ENCODE measurements around the gene DNAJC19.

DNAJC19 gene

DNA sequence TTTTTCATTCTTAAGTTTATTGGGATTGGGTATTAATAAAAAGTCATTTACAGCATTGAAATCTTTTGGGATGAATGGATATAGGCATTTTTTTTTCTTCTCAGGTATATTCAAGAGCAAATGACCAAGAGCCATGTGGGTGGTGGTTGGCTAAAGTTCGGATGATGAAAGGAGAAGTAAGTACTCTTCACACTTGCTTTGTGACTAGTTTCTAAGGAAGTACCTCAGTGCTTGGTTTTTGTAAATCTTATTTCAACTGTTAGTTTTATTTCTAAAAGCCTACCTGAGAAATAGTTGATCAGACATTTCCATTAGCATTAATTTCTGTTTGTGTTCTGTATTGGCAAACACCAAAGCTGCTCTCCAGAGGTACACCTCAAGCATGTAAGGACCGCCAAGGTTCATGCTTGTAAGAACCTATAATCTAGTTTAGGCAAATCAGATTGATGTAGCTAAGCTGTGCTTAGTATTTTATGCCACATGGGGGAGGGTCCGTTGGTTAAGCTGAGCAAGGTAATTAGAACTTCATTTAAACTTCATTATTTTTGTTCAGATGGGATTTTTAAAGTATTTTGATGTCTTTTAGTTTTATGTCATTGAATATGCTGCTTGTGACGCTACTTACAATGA lies 41.7 kb downstream of the DNAJC19 start:
- peaks cover 73% of the 10 kb centered on the region for H3K36me3 Mint-ChIP-seq (ENCODE audit: low read depth)

DNA sequence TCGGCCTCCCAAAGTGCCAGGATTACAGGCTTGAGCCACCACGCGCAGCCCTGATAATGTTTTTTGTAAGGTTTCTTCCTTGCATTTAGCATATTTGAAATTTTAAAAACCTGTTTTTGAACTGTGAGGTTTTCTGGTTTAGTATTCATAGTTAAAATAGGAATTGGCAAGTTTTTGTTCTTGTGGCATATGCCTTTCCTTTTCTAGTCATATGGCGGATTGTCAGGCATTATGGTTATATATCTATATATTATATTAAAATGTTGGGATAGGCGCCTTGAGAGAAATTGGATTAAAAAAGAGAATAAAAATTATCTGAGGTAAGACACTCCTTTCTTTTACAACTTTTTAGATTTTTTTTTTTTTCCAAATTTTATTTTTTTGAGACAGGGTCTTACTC lies 48.7 kb downstream of the DNAJC19 start:
- Mint-ChIP-seq H3K9me3 (no peaks in the 10 kb centered on the region), H3K36me3 (ENCODE audit: low read depth) (peaks cover 80% of the 10 kb centered on the region), H3K4me1 (no peaks in the 10 kb centered on the region), H3K27me3 (ENCODE audit: low read depth, poor library complexity) (no peaks in the 10 kb centered on the region), H3K4me3 (no peak overlapping the region), H3K27ac (no peak overlapping the region)
- no peak for DNase-seq
- no peak for TF ChIP-seq CTCF (IDR thresholded peaks at IDR 0.05)

More for the DNA sequence above, 41.7 kb downstream of the DNAJC19 start:
- Mint-ChIP-seq H3K27me3 (ENCODE audit: low read depth, poor library complexity) (no peaks in the 10 kb centered on the region), H3K9me3 (no peaks in the 10 kb centered on the region), H3K4me3 (no peak overlapping the region), H3K27ac (no peak overlapping the region), H3K4me1 (no peaks in the 10 kb centered on the region)
- TF ChIP-seq CTCF (IDR thresholded peaks at IDR 0.05) = no peak
- no peak for DNase-seq

- no peak overlapping the region for H3K4me3 Mint-ChIP-seq
- no peak for TF ChIP-seq CTCF (IDR thresholded peaks at IDR 0.05)
- H3K4me1 Mint-ChIP-seq = peaks cover 13% of the 10 kb centered on the region
- H3K36me3 Mint-ChIP-seq (ENCODE audit: low read depth) = peaks cover 50% of the 10 kb centered on the region
- H3K27ac Mint-ChIP-seq = no peak overlapping the region
- no peaks in the 10 kb centered on the region for H3K9me3 Mint-ChIP-seq
- H3K27me3 Mint-ChIP-seq (ENCODE audit: low read depth, poor library complexity) = no peaks in the 10 kb centered on the region
- no peak for DNase-seq
Observed at GRCh38 chr3:180934638-180935037, 54.9 kb downstream of the DNAJC19 start.
